ENCODE data around the gene LSP1. TPM values are rescaled to one million over a fixed set of nuclear protein-coding genes. Genes with fewer than 3 reads are reported as not detected.

The LSP1 gene
- total and polyA plus RNA-seq, 2 of the 13 experiments (the other 11 are each of a cell fraction or from before 2014, with no cell fraction given): 0.59 to 1.00 TPM

- TF ChIP-seq, protein P1, sequence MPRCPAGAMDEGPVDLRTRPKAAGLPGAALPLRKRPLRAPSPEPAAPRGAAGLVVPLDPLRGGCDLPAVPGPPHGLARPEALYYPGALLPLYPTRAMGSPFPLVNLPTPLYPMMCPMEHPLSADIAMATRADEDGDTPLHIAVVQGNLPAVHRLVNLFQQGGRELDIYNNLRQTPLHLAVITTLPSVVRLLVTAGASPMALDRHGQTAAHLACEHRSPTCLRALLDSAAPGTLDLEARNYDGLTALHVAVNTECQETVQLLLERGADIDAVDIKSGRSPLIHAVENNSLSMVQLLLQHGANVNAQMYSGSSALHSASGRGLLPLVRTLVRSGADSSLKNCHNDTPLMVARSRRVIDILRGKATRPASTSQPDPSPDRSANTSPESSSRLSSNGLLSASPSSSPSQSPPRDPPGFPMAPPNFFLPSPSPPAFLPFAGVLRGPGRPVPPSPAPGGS (CRISPR knock-in tag; IDR thresholded peaks at IDR 0.05): peak; percentile 95
- no peak for TF ChIP-seq BRCA1 (CRISPR knock-in tag; IDR thresholded peaks at IDR 0.05)
- peak; percentile 71 for TF ChIP-seq FOSL2 (CRISPR knock-in tag; IDR thresholded peaks at IDR 0.05)
- TF ChIP-seq MTF1 (CRISPR knock-in tag; IDR thresholded peaks at IDR 0.05): no peak
- TF ChIP-seq GZF1 (CRISPR knock-in tag; IDR thresholded peaks at IDR 0.05): peak; percentile 86
- peak; percentile 38; the same call in 1 of the 2 replicates for TF ChIP-seq SIX1 (CRISPR knock-in tag; IDR thresholded peaks at IDR 0.05; ENCODE audit: borderline replicate concordance)
- TF ChIP-seq NAIF1 (CRISPR knock-in tag; IDR thresholded peaks at IDR 0.05; ENCODE audit: borderline replicate concordance): no peak
- peak; percentile 84 for TF ChIP-seq KDM2A (CRISPR knock-in tag; IDR thresholded peaks at IDR 0.05; ENCODE audit: borderline replicate concordance, low read depth)
- TF ChIP-seq PHB2 (IDR thresholded peaks at IDR 0.05; ENCODE audit: partially characterized antibody): no peak
- TF ChIP-seq ZNF235 (CRISPR knock-in tag; IDR thresholded peaks at IDR 0.05; ENCODE audit: borderline replicate concordance): peak; percentile 84; the same call in 1 of the 2 replicates
- TF ChIP-seq SUZ12 (IDR thresholded peaks at IDR 0.05; ENCODE audit: low read depth, low read length): no peak
- TF ChIP-seq SP1 (IDR thresholded peaks at IDR 0.05): no peak
- TF ChIP-seq SP1 (CRISPR knock-in tag; IDR thresholded peaks at IDR 0.05): peak; percentile 56
- TF ChIP-seq ZBTB42 (CRISPR knock-in tag; IDR thresholded peaks at IDR 0.05): peak; percentile 74; the same call in 1 of the 2 replicates
- TF ChIP-seq ZMAT3 (CRISPR knock-in tag; conservative IDR thresholded peaks at IDR 0.05): peak; percentile 98; the same call in 1 of the 2 replicates
- peak; percentile 95 for TF ChIP-seq ZNF816 (CRISPR knock-in tag; IDR thresholded peaks at IDR 0.05; ENCODE audit: borderline replicate concordance)
- TF ChIP-seq, protein P2, sequence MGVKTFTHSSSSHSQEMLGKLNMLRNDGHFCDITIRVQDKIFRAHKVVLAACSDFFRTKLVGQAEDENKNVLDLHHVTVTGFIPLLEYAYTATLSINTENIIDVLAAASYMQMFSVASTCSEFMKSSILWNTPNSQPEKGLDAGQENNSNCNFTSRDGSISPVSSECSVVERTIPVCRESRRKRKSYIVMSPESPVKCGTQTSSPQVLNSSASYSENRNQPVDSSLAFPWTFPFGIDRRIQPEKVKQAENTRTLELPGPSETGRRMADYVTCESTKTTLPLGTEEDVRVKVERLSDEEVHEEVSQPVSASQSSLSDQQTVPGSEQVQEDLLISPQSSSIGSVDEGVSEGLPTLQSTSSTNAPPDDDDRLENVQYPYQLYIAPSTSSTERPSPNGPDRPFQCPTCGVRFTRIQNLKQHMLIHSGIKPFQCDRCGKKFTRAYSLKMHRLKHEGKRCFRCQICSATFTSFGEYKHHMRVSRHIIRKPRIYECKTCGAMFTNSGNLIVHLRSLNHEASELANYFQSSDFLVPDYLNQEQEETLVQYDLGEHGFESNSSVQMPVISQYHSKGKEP (CRISPR knock-in tag; IDR thresholded peaks at IDR 0.05): no peak
- TF ChIP-seq ZNF619 (CRISPR knock-in tag; IDR thresholded peaks at IDR 0.05): peak; percentile 58; the same call in 1 of the 2 replicates
- 0 out of 2 replicates have a peak, but pooled peaks have one; percentile 43 for TF ChIP-seq MZF1 (CRISPR knock-in tag; IDR thresholded peaks at IDR 0.05; ENCODE audit: borderline replicate concordance)
- TF ChIP-seq CHD4 (IDR thresholded peaks at IDR 0.05; ENCODE audit: borderline replicate concordance, low read length): no peak
- TF ChIP-seq, protein P3, sequence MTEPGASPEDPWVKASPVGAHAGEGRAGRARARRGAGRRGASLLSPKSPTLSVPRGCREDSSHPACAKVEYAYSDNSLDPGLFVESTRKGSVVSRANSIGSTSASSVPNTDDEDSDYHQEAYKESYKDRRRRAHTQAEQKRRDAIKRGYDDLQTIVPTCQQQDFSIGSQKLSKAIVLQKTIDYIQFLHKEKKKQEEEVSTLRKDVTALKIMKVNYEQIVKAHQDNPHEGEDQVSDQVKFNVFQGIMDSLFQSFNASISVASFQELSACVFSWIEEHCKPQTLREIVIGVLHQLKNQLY (CRISPR knock-in tag; IDR thresholded peaks at IDR 0.05): peak; percentile 97
These were observed 10.5 kb upstream of the LSP1 start (continued) for GRCh38 chr11:1842149-1843097.

Measured in HepG2 (cell line).